ENCODE data around the gene MAFF. TPM values are rescaled to one million over a fixed set of nuclear protein-coding genes. Genes with fewer than 3 reads are reported as not detected.

Gene MAFF
- total RNA-seq, 4 donors from 2014 or later = 5.1 to 14.2 (median 12.0) TPM

DNA sequence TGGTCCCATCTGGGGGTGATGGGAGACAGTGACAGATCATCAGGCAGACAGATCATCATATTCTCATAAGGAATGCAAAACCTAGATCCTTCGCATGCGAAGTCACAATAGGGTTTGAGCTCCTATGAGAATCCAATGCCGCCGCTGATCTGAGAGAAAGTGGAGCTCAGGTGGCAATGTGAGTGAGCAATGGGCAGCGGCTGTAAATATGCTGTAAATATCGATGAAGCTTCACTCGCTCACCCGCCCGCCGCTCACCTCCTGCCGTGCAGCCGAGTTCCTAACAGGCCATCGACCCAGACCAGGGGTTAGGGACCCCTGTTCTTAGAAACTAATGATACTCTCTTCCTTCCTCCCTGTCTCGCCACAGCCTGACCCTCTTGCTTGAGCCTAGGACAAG lies 10.7 kb upstream of the MAFF start:
- TF ChIP-seq, protein P1, sequence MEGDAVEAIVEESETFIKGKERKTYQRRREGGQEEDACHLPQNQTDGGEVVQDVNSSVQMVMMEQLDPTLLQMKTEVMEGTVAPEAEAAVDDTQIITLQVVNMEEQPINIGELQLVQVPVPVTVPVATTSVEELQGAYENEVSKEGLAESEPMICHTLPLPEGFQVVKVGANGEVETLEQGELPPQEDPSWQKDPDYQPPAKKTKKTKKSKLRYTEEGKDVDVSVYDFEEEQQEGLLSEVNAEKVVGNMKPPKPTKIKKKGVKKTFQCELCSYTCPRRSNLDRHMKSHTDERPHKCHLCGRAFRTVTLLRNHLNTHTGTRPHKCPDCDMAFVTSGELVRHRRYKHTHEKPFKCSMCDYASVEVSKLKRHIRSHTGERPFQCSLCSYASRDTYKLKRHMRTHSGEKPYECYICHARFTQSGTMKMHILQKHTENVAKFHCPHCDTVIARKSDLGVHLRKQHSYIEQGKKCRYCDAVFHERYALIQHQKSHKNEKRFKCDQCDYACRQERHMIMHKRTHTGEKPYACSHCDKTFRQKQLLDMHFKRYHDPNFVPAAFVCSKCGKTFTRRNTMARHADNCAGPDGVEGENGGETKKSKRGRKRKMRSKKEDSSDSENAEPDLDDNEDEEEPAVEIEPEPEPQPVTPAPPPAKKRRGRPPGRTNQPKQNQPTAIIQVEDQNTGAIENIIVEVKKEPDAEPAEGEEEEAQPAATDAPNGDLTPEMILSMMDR (IDR thresholded peaks at IDR 0.05) = no peak
- no peak for TF ChIP-seq POLR2A (IDR thresholded peaks at IDR 0.05)
- H3K27me3 ChIP-seq = no peaks in the 10 kb centered on the region
- no peak overlapping the region for H3K27ac ChIP-seq
- H3K36me3 ChIP-seq = no peaks in the 10 kb centered on the region
- H3K4me3 ChIP-seq = no peak overlapping the region
- H3K4me1 ChIP-seq = peaks cover 0 to 7% (median 0%) of the 10 kb centered on the region in 4 donors
- H3K9me3 ChIP-seq = no peaks in the 10 kb centered on the region
- DNase-seq = no peak

DNA sequence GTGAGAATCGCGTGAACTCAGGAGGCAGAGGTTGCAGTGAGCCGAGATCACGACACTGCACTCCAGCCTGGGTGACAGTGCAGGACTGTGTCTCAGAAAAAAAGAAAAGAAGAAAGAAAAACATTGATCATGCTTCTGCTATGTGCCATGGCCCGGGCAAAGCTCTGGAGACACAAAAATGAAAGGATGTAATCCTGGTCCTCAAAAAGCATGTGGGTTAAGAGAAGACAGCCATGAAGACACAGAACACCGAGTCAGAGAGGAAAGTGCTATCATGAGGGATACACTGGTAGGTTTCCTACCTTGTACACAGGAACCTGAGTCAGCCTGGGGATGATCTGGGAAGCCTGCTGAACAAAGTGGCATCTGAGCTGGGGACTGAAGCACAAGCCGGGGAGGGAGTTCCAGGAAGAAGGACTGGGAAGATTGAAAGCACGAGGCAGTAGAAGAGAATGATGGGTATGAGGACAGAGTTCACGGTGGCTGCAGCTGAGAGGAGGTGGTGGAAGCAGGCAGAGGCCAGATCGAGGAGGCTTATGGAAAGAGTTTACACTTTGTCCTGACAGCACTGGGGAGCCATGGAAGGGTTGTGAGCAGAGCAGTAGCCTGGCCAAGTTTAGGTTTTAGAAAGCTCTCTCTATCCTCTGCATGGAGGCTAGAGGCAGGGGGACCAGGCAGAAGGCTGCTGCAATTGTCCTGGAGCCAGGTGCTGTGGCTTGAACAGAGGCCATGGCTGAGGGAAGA lies 9.9 kb upstream of the MAFF start:
- no peak for DNase-seq
- no peak overlapping the region for H3K27ac ChIP-seq
- no peaks in the 10 kb centered on the region for H3K27me3 ChIP-seq
- no peaks in the 10 kb centered on the region for H3K36me3 ChIP-seq
- no peak for TF ChIP-seq POLR2A (IDR thresholded peaks at IDR 0.05)
- TF ChIP-seq, protein P1 (IDR thresholded peaks at IDR 0.05) = no peak
- peaks cover 0 to 7% (median 0%) of the 10 kb centered on the region in 4 donors for H3K4me1 ChIP-seq
- no peaks in the 10 kb centered on the region for H3K9me3 ChIP-seq
- no peak overlapping the region for H3K4me3 ChIP-seq

DNA sequence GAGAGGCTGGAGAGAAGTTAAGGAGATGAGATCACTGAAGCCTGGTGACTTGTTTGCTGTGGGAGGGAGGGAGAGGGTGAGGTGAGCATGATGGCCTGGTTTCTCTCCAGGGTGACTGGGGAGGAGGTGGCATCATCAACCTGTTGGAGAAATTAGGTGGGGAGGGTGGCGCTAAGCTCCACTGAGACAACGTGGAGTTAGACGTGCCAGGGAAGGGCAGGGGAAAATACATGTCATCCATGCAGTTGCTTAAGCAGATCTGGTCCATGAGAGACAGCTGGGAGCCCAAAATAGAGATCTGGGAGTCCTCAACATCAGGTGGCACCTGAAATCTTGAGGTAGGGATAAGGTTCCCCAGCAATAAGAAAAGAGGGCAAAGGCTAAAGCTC lies 9.3 kb upstream of the MAFF start:
- H3K4me1 ChIP-seq = peaks cover 0 to 6% (median 0%) of the 10 kb centered on the region in 4 donors
- H3K4me3 ChIP-seq = no peak overlapping the region
- no peaks in the 10 kb centered on the region for H3K27me3 ChIP-seq
- TF ChIP-seq POLR2A (IDR thresholded peaks at IDR 0.05) = no peak
- TF ChIP-seq, protein P1 (IDR thresholded peaks at IDR 0.05) = no peak
- DNase-seq = no peak
- no peak overlapping the region for H3K27ac ChIP-seq
- no peaks in the 10 kb centered on the region for H3K9me3 ChIP-seq
- no peaks in the 10 kb centered on the region for H3K36me3 ChIP-seq

DNA sequence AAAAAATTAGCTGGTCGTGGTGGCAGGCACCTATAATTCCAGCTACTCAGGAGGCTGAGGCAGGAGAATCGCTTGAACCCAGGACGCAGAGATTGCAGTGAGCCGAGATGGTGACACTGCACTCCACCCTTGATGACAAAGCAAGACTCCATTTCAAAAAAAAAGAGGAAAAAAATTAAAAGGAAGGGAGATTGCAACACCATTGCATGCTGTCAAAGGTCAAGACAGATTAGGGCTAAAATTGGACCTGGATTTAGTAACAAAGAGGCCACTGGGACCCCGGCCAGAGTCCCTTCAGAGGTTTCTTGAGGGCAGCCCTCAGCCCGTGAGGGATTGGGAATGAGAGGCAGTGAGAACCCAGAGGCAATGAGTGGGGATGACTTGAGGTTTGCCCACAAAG lies 8.2 kb upstream of the MAFF start:
- H3K27ac ChIP-seq = no peak overlapping the region
- no peaks in the 10 kb centered on the region for H3K27me3 ChIP-seq
- no peak for DNase-seq
- TF ChIP-seq, protein P1 (IDR thresholded peaks at IDR 0.05) = no peak
- TF ChIP-seq POLR2A (IDR thresholded peaks at IDR 0.05) = no peak
- H3K9me3 ChIP-seq = no peaks in the 10 kb centered on the region
- no peaks in the 10 kb centered on the region for H3K36me3 ChIP-seq
- no peak overlapping the region for H3K4me3 ChIP-seq
- no peaks in the 10 kb centered on the region for H3K4me1 ChIP-seq

DNA sequence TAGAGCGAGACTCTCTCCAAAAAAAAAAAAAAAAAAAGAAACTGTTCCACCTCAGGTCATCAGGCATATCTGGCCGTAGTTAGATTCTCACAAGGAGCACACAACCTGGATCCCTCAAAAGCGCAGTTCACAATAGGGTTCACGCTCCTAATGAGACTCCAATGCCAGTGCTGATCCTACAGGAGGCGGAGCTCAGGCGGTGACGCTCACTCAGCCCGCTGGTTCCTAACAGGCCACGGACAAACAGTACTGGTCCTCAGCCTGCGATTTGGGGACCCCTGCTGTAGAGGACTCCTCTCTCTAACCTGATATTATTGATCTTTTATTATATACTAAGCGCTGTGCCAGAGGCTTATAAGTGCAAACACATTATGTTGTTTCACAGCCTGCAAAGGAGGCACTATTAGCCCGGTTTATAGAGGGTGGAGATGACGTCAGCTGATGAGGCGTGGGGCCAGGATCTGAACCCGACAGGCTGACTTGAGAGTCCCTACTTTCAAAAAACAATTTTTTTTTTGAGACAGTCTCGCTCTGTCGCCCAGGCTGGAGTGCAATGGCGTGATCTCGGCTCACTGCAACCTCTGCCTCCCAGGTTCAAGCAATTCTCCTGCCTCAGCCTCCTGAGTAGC lies 4.9 kb upstream of the MAFF start:
- H3K27ac ChIP-seq = no peak overlapping the region
- DNase-seq = peak in 1 of 3 donors; percentile 74
- H3K9me3 ChIP-seq = no peaks in the 10 kb centered on the region
- H3K27me3 ChIP-seq = no peaks in the 10 kb centered on the region
- H3K4me1 ChIP-seq = no peaks in the 10 kb centered on the region
- TF ChIP-seq, protein P1 (IDR thresholded peaks at IDR 0.05) = no peak
- no peak for TF ChIP-seq POLR2A (IDR thresholded peaks at IDR 0.05)
- no peak overlapping the region for H3K4me3 ChIP-seq
- no peaks in the 10 kb centered on the region for H3K36me3 ChIP-seq

Data from Peyer's patch (tissue), 4 donors.